NCI-H2196 treated with DMSO at 0.1 percent for 48 hours (cell line): ENCODE measurements around the gene GMNN.

Experiments
- DNase-seq: peaks from one replicate; lab custom pipeline; 2025; ENCODE audit not compliant: unreplicated experiment; lab: John Stamatoyannopoulos, UW

GMNN gene

DNA sequence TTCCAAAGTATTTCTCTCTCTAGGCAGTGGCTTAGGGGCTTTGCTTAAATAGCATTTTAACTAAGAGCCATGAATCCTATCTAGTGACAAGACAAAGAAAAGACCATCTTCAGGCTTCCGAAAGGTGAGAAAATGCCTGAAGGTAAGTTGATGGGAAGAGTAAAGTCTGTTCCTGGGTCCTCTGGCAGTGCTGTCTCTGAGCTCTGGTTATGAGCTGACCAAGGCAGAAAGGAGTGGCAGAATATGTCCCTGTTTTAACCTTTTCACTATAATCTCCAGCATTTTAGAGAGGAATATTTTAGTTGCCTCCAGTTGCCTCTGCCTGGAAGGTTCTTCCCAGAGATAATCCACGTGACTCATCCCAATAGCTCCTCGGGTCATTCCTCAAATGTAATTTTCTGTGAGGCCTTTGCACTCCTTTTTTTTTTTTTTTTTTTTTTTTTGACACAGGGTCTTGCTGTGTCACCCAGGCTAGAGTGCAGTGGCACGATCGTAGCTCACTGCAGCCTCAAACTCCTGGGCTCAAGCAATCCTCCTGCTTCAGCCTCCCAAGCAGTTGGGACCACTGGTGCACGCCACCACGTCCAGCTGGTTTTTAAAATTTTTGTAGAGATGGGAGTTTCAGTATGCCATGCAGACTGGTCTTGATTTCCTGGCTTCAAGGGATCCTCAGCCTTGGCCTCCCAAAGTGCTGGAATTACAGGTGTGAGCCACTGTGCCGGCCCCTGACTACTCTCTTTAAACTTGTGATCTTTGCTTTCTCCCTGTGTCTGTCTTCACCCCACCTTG lies 27.7 kb downstream of the GMNN start:
- DNase-seq = no peak

DNA sequence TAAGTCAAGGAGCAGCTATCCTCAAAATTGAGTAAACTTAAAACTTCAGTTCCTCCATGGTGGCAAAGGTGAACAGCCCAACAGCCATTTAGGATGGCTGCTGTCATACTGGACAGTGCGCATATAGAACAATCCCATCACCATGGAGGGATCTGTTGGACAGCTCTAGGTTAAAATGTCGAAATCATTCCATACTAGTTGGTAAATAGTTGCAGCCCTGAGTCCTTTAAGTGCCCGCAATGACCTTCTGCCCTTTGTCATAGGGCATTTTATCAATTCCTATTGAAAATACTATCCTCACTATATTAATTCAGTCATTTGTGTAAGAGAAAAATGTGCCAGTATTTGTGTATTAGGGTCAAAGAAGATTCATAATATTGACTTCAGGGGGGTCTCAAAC lies 32.8 kb downstream of the GMNN start:
- no peak for DNase-seq

DNA sequence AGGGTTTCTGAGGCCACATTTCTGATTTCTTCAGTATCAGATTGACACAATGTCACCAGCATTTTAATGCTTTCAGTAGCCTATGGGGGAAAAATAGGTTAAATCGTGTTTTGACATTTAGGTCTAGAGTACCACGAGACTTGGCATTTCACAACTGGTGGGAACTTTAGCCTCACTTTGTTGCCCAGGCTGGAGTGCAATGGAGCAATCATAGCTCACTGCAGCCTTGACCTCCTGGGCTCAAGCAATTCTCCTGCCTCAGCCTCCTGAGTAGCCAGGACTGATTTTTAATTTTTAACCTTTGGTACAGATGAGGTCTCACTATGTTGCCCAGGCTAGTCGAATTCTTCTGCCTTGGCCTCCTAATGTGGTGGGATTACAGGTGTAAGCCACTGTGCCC lies 35.0 kb downstream of the GMNN start:
- no peak for DNase-seq

DNA sequence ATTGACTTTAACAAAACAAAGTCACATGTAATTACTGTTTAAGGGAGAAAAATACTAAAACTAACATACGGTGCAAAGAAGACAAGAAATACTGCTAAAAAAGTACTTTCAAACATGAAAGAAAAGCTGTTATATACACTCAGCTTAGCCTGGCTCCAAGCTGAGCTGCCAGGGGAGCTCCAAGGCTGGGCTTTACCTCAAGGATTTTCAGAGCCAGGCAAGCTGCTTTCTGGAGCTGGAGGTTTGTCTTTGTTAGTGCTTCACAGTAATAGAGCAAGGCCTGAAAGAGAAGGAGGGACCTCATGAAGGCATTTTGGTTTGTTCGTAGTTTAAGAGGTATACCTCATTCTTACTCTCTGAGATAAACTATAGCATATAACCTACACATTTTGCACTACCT lies 43.6 kb downstream of the GMNN start:
- no peak for DNase-seq

DNA sequence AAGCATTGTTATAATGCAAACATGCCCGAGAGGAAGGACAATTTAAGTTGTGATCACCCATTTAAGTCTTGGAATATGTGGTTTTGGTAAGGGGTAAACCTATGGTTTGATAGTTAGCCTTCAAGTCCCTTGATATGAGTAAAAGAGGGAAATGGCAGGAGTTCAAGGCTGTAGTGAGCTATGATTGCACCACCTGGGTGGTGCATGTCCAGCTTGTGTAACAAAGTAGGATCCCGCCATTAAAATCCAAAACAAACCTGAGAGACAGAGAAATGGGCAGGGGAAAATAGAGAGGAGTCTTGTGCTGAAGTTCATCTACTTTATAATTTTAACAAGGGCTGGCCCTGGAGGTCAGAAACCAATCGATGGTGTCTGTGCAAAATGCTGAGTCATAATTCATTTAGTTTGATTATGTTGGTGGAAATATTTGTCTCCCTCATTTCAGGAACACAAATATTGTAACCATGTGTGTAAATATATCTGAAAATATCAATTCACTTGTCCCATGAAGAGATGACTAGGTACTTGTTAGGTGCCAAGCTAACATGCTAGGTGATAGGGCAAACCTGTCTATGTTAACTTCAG lies 47.2 kb downstream of the GMNN start:
- DNase-seq = no peak

DNA sequence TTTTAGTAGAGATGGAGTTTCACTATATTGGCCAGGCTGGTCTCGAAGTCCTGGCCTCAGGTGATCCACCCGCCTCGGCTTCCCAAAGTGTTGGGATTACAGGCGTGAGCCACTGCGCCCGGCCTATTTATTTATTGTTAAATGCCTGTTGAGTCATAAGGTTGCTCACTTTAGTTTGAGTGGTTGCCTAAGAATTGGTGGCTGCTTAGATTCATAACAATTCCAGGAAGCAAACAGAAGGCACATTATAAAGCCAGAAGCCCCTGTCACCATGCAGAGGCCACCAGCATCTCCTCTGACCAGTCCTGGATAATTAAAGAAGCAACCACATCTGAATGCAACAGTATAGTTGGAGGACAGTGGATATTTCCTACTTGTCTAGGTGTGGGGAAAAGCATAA lies 48.0 kb downstream of the GMNN start:
- no peak for DNase-seq

DNA sequence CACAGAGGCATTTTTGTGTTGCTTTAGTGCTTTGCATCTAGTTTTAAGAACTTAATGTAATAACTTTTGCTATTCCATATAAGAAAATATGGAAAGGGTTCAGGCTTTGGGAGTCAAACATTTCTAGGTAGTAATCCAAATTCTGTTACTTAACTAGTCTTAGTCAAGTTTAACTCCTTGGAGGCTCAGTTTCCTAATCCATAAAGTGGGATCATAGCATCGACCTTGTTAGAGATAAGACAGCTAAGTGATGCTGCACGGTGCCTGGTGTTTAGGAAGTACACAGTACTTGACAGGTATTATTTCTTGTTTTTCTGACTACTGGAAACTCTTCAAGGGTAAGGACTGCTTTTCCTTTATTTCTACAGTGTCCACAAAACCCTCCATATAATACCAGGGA lies 48.4 kb downstream of the GMNN start:
- DNase-seq = no peak

DNA sequence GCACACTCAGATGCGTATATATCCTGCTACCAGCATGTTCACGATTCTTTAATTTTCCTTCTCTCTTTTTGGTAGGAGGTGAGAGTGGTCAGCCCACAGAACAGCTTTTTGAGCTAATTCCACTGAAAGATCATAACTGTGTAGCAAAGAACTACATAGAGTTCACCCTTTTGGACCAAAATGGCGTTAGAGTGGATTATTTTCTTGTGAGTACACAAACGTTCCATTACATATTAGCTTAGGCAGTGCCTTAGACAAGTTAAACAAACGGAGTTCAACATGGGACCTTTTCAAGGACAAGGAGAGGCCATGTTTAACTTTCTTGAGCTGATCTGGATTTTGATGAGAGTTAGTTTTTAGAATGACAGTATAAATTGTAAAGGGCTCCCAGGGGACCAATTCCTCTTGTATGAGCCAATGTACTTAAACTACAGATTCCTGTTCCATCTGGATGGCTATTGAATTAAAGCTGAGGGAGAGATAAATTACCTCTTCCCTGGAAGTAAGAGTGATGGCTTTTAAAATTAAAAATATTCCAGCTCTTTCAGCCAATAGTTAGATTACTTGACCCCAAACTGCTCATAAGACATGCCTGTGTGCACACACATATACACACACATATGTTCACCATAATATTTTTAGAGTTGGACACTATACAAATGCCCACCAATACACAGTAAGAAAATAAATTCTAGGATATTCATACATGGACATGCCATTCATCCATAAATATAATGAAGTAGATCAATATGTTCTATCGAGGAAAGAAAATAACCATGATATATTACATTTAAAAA lies 49.6 kb downstream of the GMNN start:
- no peak for DNase-seq

DNA sequence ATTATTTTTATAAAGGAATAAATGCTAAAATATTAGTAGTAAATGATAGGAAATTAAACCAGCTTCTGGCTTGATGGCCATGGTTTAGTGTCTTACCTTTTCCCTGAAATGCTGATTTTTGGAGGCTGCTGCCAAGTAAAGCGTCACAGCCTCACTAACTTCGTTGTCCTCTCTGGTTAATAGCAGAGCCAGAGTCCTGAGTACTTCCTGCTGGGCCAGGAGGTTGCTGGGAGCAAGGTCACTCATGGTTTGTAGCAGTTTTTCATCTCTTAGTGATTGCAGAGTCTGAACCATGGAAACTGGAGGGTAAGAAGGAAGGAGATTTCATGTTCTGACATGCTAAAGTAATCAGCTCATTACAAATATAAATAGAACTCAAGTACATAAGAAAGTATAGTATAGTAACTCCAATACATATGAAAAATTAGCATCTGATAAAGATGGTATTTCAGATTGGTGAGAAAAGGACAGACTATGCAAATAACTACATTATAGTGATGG lies 50.4 kb downstream of the GMNN start:
- DNase-seq = no peak

DNA sequence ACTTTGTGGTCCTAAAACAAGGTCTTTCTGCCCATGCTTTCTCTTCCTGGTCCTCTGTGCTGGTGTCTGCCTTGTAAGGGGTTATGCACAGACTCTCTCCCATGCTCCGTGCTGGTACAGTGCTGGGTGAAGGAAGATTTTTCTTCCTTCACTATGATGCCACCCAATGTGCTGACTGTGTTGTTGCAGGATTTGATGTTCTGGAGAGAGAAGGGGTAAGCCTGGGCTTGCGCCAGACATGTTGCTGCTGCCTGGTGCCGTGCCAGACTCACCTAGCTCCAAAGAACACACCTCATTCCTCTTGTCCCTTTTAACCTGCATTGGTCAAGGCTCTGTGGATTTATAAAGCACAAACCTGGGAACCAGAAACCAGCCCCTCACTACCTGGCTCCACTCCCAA lies 52.4 kb downstream of the GMNN start:
- no peak for DNase-seq

DNA sequence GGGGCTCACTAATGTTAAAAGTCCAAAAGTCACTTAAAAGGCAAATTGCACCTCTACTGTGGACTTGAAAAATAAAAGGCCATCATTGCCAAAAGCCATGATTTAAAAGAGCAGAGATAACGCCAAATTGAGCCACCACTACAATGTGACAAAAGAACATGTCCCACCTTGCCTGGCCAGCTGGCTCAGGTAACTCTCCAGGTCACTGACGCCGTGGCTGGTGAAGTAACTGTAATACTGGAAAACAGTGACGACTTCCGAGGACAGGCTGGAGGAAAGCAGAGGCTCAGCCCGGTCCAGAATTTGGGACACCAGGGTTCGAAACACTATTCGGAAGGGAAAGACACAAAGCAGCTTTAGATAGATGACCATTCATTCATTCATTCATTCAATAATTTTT lies 53.2 kb downstream of the GMNN start:
- DNase-seq = no peak

DNA sequence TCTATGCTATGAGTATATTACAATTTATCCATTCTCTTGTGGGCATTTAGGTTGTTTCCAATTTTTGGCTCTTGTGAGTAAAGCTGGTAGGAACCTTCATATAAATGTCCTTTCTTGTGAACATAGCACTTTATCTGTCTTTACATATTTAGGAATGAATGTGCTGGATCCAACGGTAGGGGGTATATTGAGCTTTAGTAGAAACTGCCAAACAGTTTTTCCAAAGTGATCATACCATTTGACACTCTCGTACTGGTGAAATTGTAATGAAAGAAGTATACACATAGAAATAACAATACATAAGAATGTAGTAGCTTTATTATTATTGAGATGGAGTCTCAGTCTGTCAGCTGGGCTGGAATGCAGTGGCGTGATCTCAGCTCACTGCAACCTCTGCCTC lies 54.9 kb downstream of the GMNN start:
- no peak for DNase-seq

DNA sequence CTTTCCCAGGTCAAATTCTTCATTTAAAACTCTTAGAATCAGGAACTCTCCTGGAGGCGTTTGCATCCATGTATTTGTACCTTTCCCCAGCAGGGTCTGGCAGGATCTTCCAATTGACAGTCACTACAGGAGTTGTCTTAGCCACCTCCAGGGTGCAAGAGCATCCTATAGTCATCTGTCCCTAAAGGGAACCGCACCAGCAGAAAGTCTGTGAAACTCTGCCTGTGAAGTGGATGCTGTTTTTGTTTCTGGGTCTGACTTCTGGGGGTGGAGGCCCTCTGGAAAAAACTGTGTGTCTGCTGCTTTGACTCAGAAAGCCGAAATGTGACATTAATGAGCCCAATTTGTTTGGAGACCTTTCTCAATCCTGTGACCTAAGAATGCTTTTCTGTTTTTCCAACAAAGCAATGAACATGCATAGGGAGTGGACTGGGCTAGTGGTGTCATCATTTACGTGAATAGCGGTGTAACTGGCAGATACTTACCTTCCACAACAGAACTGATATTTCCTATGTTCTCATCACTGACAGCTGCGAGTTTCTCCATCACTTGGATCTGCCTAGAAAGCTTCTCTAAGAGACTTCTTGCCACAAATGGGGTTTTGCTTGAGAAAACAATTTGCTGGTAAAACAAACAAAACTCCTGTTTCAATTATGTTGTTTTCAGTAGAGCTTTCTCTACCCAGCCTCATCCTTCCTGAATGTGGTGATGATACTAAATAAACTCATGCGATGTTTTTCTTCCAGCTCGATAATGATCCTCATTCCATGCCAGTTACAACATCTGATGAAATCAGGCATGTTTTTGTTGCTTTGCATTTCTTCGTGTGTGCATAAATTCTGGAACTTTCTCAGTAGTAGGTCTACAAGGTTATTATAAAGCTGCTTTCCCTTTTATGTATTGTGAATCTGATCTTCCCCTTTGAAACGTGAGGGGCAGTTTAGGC lies 57.3 kb downstream of the GMNN start:
- DNase-seq = no peak

DNA sequence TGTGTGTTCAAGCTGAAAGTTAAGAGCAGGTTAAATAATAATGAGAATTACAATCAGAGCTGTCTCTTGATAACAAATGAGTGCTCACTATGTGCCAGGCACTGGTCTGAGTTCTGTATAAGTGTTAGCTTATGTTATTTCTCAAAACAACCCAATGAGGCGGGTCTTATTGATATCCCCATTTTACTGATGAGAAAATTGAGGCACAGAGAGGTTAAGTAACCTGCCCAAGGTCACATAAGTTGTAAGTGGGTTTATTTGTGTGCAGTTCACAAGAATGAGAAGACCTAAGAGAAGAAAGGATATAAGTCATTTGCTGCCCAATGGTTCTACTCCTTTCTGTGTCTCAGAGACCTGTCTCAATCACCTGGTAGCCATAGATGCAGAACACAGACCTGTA lies 58.1 kb downstream of the GMNN start:
- no peak for DNase-seq

DNA sequence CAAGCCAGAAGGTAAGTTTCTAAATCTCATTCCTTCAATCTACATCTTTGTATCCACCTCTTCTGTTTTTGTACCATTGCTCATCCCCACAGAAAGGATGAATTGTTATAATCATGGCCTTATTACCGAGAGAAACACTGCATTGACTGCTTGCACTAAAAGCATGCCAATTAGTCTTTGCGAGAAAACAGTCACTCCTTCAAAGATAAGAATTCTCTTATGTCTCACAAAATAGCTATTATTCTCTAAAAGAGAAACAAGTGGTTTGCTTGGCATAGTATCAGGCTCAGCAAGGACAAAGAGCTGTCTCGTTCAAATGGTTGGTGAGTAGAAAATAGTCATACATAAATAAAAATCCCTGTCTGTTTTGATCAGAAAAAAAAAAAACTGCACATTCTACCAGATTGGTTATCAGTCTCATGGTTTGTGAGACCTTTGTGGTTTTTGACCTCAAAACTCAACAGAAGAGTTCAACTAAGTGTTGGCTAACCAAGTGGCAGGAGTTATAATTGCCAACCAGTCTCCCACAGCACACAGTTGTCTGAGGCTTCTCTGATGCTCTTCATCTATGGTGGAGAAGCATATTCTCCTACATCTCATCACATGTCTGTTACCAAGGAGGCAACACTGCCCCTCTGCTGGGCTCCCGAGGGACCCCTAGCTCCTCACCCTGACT lies 59.1 kb downstream of the GMNN start:
- DNase-seq = no peak
